GM23248 (cell line): Measurements from ENCODE around the gene UBAC2.

Experiments
- EZH2 ChIP-seq: fragments of 200-600 bp; sonication (generic); IDR thresholded peaks from 2 replicates; pipeline ENCODE4 v1.6.1; 2018; ENCODE audit warnings: antibody characterized with exemption, mild to moderate bottlenecking; ENCODE audit not compliant: insufficient read depth, poor library complexity, severe bottlenecking
- EZH2phosphoT487 ChIP-seq: fragments of 200-600 bp; sonication (generic); IDR thresholded peaks from 2 replicates; pipeline ENCODE4 v1.6.1; 2018; ENCODE audit warnings: antibody characterized with exemption, moderate library complexity, mild to moderate bottlenecking, low read depth; ENCODE audit not compliant: insufficient read depth

DNA sequence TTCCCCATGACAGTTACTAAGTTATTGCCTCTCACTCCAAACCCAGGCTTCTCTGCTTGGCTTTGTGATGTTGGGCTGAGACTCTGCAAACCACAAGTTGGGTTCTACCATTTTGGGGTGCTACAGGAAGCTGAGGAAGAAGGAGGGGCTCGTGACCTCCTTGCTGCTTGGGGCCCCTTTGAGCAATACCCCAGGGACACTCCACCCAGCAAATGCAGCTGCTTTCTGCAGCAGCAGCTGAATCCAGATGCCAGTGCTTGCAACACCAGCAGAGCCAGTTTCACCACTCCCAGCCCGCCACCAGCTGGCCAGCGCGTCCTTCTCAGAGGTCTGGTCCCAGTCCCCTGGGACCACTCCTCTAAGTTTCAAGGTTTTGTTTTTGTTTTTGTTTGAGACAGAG is 22.0 kb upstream of the UBAC2 start:
- TF ChIP-seq EZH2 (no peak), EZH2phosphoT487 (no peak)
